Measurements from ENCODE around the gene SPNS3.

The SPNS3 gene

GRCh38 chr17:4488989-4489595, 55.4 kb downstream of the SPNS3 start:
- no peak for DNase-seq (ENCODE audit: low read depth)

GRCh38 chr17:4490109-4490591, 56.4 kb downstream of the SPNS3 start:
- no peak for DNase-seq (ENCODE audit: low read depth)

GRCh38 chr17:4490637-4491061, 56.9 kb downstream of the SPNS3 start:
- no peak for DNase-seq (ENCODE audit: low read depth)

GRCh38 chr17:4492721-4493561, 59.2 kb downstream of the SPNS3 start:
- DNase-seq (ENCODE audit: low read depth): no peak

GRCh38 chr17:4497101-4497824, 63.5 kb downstream of the SPNS3 start:
- no peak for DNase-seq (ENCODE audit: low read depth)

GRCh38 chr17:4498461-4499397, 65.0 kb downstream of the SPNS3 start, which contains the start of gene SPNS2:
TSS of gene SPNS2 (plus strand) at chr17:4498881. CDS start at chr17:4499048, 167 bp downstream.
- peak; percentile 51 for DNase-seq (ENCODE audit: low read depth)

GRCh38 chr17:4499431-4500190, 65.9 kb downstream of the SPNS3 start:
- DNase-seq (ENCODE audit: low read depth): no peak

GRCh38 chr17:4500191-4500571, 66.4 kb downstream of the SPNS3 start:
- no peak for DNase-seq (ENCODE audit: low read depth)

- no peak for DNase-seq (ENCODE audit: low read depth)
Measured at GRCh38 chr17:4501295-4501949, 67.7 kb downstream of the SPNS3 start.

- no peak for DNase-seq (ENCODE audit: low read depth)
Measured at GRCh38 chr17:4502466-4503154, 68.9 kb downstream of the SPNS3 start.

GRCh38 chr17:4503283-4504025, 69.7 kb downstream of the SPNS3 start:
- DNase-seq (ENCODE audit: low read depth): no peak

- no peak for DNase-seq (ENCODE audit: low read depth)
Measured at GRCh38 chr17:4504188-4504587, 70.4 kb downstream of the SPNS3 start.

- DNase-seq (ENCODE audit: low read depth): no peak
Measured at GRCh38 chr17:4505187-4505586, 71.4 kb downstream of the SPNS3 start.

- DNase-seq (ENCODE audit: low read depth): no peak
Measured at GRCh38 chr17:4506175-4506813, 72.6 kb downstream of the SPNS3 start.

- DNase-seq (ENCODE audit: low read depth): no peak
Measured at GRCh38 chr17:4506892-4507291, 73.2 kb downstream of the SPNS3 start.

- DNase-seq (ENCODE audit: low read depth): no peak
Measured at GRCh38 chr17:4507361-4508111, 73.8 kb downstream of the SPNS3 start.

GRCh38 chr17:4508207-4508606, 74.5 kb downstream of the SPNS3 start:
- DNase-seq (ENCODE audit: low read depth): no peak

GRCh38 chr17:4509401-4509800, 75.7 kb downstream of the SPNS3 start:
- DNase-seq (ENCODE audit: low read depth): no peak
